K562 (cell line): Measurements from ENCODE around the gene NRXN3. TPM values are rescaled to one million over a fixed set of nuclear protein-coding genes. Genes with fewer than 3 reads are reported as not detected.

Experiments used
- ATAC-seq: fragments of 200-7000 bp; cut with Tn5 transposase; 3 replicates; pipeline ENCODE4 v1.9.1; 2020; ENCODE audit warnings: moderate library complexity
- BruUV-seq: library from RNA; stranded (reverse); fragments of 400-500 nt; replicated peaks from 2 replicates; lab custom pipeline; 2021; lab: Mats Ljungman, UMichigan
- CTCF ChIA-PET: fragments of 300-600 bp; formaldehyde crosslinking; extraction: SDS; loops from one replicate; lab custom pipeline; 2021; ENCODE audit warnings: low intra/inter-chr PET ratio; lab: Yijun Ruan, JAX
- POLR2A ChIA-PET: fragments of 300-600, 350-650 bp; sonication (Branson Sonifier 250); formaldehyde crosslinking; extraction: SDS; loops from one replicate; lab custom pipeline; 2021; ENCODE audit warnings: antibody characterized with exemption, inconsistent platforms; lab: Yijun Ruan, JAX
- DNase-seq, 4 experiments: peaks; one replicate each; pipeline versions ENCODE4 v3.0.0 to v3.0.0-alpha.2; 2011 to 2018; ENCODE audit warnings: low spot score in 3 of 4, mixed read lengths in 3 of 4; ENCODE audit errors: extremely low read depth in 1 of 4
- FAIRE-seq: peaks from 2 replicates; lab custom pipeline; 2011; peaks lifted over from hg19 to GRCh38; lab: Jason Lieb, UNC
- H2AFZ ChIP-seq: 2 replicates; pipeline ENCODE4 v1.6.0; 2011; ENCODE audit warnings: low read depth, low read length, control low read depth, inconsistent platforms
- H3K27ac ChIP-seq: fragments of 200-600 bp; 3 replicates; pipeline ENCODE4 v1.8.0; 2011; ENCODE audit warnings: low read depth, mild to moderate bottlenecking, control low read depth, inconsistent platforms, low read length, moderate library complexity, mixed read lengths; ENCODE audit errors: extremely low read depth
- H3K27me3 ChIP-seq, 2 experiments: fragments of 300-600 bp in 1 of 2; 2 replicates in 1 of 2; 3 replicates in 1 of 2; pipeline versions ENCODE4 v1.6.0 to v1.8.0; 2011; ENCODE audit warnings: inconsistent platforms in 2 of 2, low read length in 2 of 2, mild to moderate bottlenecking in 1 of 2, mixed read lengths in 1 of 2, moderate library complexity in 1 of 2; ENCODE audit not compliant: control insufficient read depth in 2 of 2, insufficient read depth in 2 of 2
- H3K36me3 ChIP-seq: fragments of 300-600 bp; 3 replicates; pipeline ENCODE4 v1.8.0; 2011; ENCODE audit warnings: mild to moderate bottlenecking, low read length, inconsistent platforms; ENCODE audit not compliant: control insufficient read depth, insufficient read depth
- H3K4me1 ChIP-seq, 2 experiments: fragments of 200-600 bp in 1 of 2; replicated peaks in 1 of 2; 2 replicates in 1 of 2; 3 replicates in 1 of 2; pipeline versions ENCODE4 v1.5.1 to v1.8.0; 2011; ENCODE audit warnings: inconsistent platforms in 2 of 2, low read length in 2 of 2, mild to moderate bottlenecking in 1 of 2, mixed read lengths in 1 of 2, moderate library complexity in 1 of 2; ENCODE audit not compliant: control insufficient read depth in 2 of 2, insufficient read depth in 2 of 2
- H3K4me2 ChIP-seq: 2 replicates; pipeline ENCODE4 v1.6.1; 2011; ENCODE audit warnings: low read length, control low read depth, inconsistent platforms, mixed read lengths; ENCODE audit not compliant: insufficient read depth
- H3K4me3 ChIP-seq: fragments of 200-600 bp; sonication (generic), shearing (Covaris generic); 2 replicates; pipeline ENCODE4 v1.5.1; 2016; ENCODE audit warnings: control low read depth, inconsistent platforms
- H3K79me2 ChIP-seq: fragments of 200-600 bp; 3 replicates; pipeline ENCODE4 v1.8.0; 2011; ENCODE audit warnings: low read length, inconsistent platforms; ENCODE audit not compliant: control insufficient read depth, insufficient read depth
- H3K9ac ChIP-seq, 2 experiments: 2 replicates each; pipeline versions ENCODE4 v1.6.0 to v1.6.1; 2011; ENCODE audit warnings: low read depth in 2 of 2, low read length in 2 of 2, control low read depth in 1 of 2, inconsistent platforms in 1 of 2, mild to moderate bottlenecking in 1 of 2, mixed read lengths in 1 of 2; ENCODE audit not compliant: insufficient read depth in 1 of 2
- H3K9me1 ChIP-seq: one replicate; pipeline ENCODE4 v1.6.0; 2011; ENCODE audit warnings: inconsistent platforms, mild to moderate bottlenecking, low read length, moderate library complexity; ENCODE audit not compliant: control insufficient read depth, insufficient read depth
- H3K9me3 ChIP-seq: replicated peaks from 2 replicates; pipeline ENCODE4 v1.5.1; 2011; ENCODE audit warnings: low read depth, low read length, inconsistent platforms; ENCODE audit not compliant: control insufficient read depth, insufficient read depth
- H4K20me1 ChIP-seq: replicated peaks from 2 replicates; pipeline ENCODE4 v1.6.1; 2011; ENCODE audit warnings: low read length, inconsistent platforms, mixed read lengths; ENCODE audit not compliant: control insufficient read depth, insufficient read depth
- CC2D1A ChIP-seq: fragments of 450-650 bp; IDR thresholded peaks from 2 replicates; pipeline ENCODE4 v1.6.1; 2017; ENCODE audit warnings: mild to moderate bottlenecking
- CEBPZ ChIP-seq: fragments of 150-350 bp; IDR thresholded peaks from 2 replicates; pipeline ENCODE4 v1.6.1; 2014; ENCODE audit warnings: low read depth, mild to moderate bottlenecking, low read length, borderline replicate concordance
- HCFC1 ChIP-seq: IDR thresholded peaks from 2 replicates; pipeline ENCODE4 v1.6.1; 2012; ENCODE audit warnings: low read depth, low read length, improper control_type of control experiment
- LARP7 ChIP-seq: fragments of 450-650 bp; IDR thresholded peaks from 2 replicates; pipeline ENCODE4 v1.6.1; 2016
- MEF2D ChIP-seq: conservative IDR thresholded peaks from 2 replicates; pipeline ENCODE4 v1.6.1; 2016; ENCODE audit warnings: low read depth, missing genetic modification characterization, missing compliant biosample characterization
- MNT ChIP-seq, 2 experiments: fragments of 450-650 bp; conservative IDR thresholded peaks; 2 replicates each; pipeline ENCODE4 v1.6.1; 2017; ENCODE audit warnings: mild to moderate bottlenecking in 2 of 2, moderate library complexity in 2 of 2
- NFATC3 ChIP-seq: fragments of 450-650 bp; IDR thresholded peaks from 2 replicates; pipeline ENCODE4 v1.6.1; 2017; ENCODE audit warnings: mild to moderate bottlenecking
- NFIC ChIP-seq: fragments of 450-650 bp; IDR thresholded peaks from 2 replicates; pipeline ENCODE4 v1.6.1; 2017; ENCODE audit warnings: mild to moderate bottlenecking, inconsistent platforms
- NRF1 ChIP-seq, 2 experiments: fragments of 450-650 bp; IDR thresholded peaks in 1 of 2; conservative IDR thresholded peaks in 1 of 2; 2 replicates each; pipeline ENCODE4 v1.6.1; 2014; ENCODE audit warnings: mild to moderate bottlenecking in 2 of 2
- THAP7 ChIP-seq: fragments of 250-450 bp; sonication (Bioruptor Pico); IDR thresholded peaks from 2 replicates; pipeline ENCODE4 v1.5.0; 2021
- TOE1 ChIP-seq, 2 experiments: fragments of 450-650 bp in 1 of 2; sonication (generic) in 1 of 2; formaldehyde crosslinking in 1 of 2; IDR thresholded peaks; 2 replicates each; pipeline versions ENCODE4 v1.7.1 to v1.8.0; 2016 to 2022; ENCODE audit warnings: borderline replicate concordance in 2 of 2, mild to moderate bottlenecking in 2 of 2, antibody characterized with exemption in 1 of 2, inconsistent platforms in 1 of 2, low read depth in 1 of 2, missing genetic modification reagents in 1 of 2, moderate library complexity in 1 of 2
- ZNF12 ChIP-seq: sonication (generic); formaldehyde crosslinking; IDR thresholded peaks from 2 replicates; pipeline ENCODE4 v1.4.0; 2020; ENCODE audit warnings: mild to moderate bottlenecking, missing genetic modification reagents
- ZNF146 ChIP-seq: IDR thresholded peaks from one replicate; pipeline ENCODE4 v1.6.1; 2018; ENCODE audit warnings: missing compliant biosample characterization; ENCODE audit not compliant: unreplicated experiment
- ZNF217 ChIP-seq: sonication (generic); formaldehyde crosslinking; IDR thresholded peaks from 2 replicates; pipeline ENCODE4 v1.8.0; 2022; ENCODE audit warnings: mild to moderate bottlenecking, missing genetic modification reagents
- ZNF586 ChIP-seq: fragments of 450-650 bp; formaldehyde crosslinking; conservative IDR thresholded peaks from 2 replicates; pipeline ENCODE4 v1.4.0; 2020; ENCODE audit warnings: mild to moderate bottlenecking, moderate library complexity
- WGBS: fragments of 100-300 bp; shearing (Covaris generic); methylation state at CpG from one replicate; pipeline ENCODE4 v1.1.6; 2016; ENCODE audit warnings: low coverage, mixed read lengths; ENCODE audit not compliant: insufficient coverage; ENCODE audit errors: missing lambda C conversion rate; 5-methylcytosine and 5-hydroxymethylcytosine counted together
- in situ Hi-C: fragments of 300-500 bp; cut with MboI; formaldehyde crosslinking; loops from 4 replicates; pipeline ENCODE4 v1.15.0; 2018; ENCODE audit warnings: inconsistent platforms, mixed read lengths
- intact Hi-C: fragments of 100-400 bp; cut with micrococcal nuclease; formaldehyde crosslinking; loops from 2 replicates; pipeline ENCODE4 v1.14.2; 2022
- polyA plus RNA-seq, 8 experiments: library from polyadenylated mRNA; depleted of rRNA in 4 of 8; stranded (reverse) in 5 of 8; unstranded in 3 of 8; fragments of >200 nt; fragmentation: Nextera tagmentation in 2 of 8; fragmentation: Illumina TruSeq in 1 of 8; extraction: Ambion mirVana in 2 of 8; extraction: Trizol in 1 of 8; gene quantifications; 2 replicates each; pipeline versions ENCODE4 v1.2.1 to v1.2.3, GENCODE V29; 2011 to 2014; ENCODE audit warnings: inconsistent platforms in 1 of 8, missing spikeins in 1 of 8
- total RNA-seq, 7 experiments: library from RNA; depleted of rRNA in 6 of 7; stranded (reverse); fragments of >200 nt in 6 of 7; fragmentation: Illumina TruSeq in 2 of 7; extraction: Trizol in 2 of 7; gene quantifications; 2 replicates each; pipeline versions ENCODE4 v1.2.1 to v1.2.3, GENCODE V29; 2011 to 2021; ENCODE audit warnings: low replicate concordance in 1 of 7
- TF ChIP-seq, protein P1 (sequence below): fragments of 450-650 bp; formaldehyde crosslinking; IDR thresholded peaks from 2 replicates; pipeline ENCODE4 v1.4.0; 2020; ENCODE audit warnings: mild to moderate bottlenecking, mixed read lengths

The NRXN3 gene
- total and polyA plus RNA-seq, 9 of the 15 experiments (the other 6 are each of a cell fraction or from before 2014, with no cell fraction given): 0.09 TPM; not detected in 8

DNA sequence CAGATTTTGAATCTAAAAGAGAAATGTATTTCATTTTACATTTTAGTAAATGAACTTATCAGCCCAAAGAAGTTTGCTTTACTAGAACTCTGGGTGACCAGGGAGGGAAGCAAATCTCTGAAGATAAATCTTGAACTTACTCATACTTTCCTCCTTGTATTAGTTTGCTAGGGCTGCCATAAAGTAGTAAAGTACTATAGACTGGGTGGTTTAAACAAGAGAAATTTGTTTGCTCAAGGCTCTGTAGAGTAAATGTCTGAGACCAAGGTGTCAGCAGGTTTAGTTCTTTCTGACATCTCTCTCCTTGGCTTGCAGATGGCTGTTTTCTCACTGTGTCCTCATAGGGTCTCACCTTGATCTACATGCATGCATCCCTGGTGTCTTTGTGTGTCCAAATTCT, 1115.1 kb downstream of the NRXN3 start (continued):
- no peak for TF ChIP-seq MNT (conservative IDR thresholded peaks at IDR 0.05)
- no peak for TF ChIP-seq CC2D1A
- TF ChIP-seq NRF1 (conservative IDR thresholded peaks at IDR 0.05 in 1 of 2, IDR thresholded peaks at IDR 0.05 in 1 of 2): no peak
- no peak for TF ChIP-seq ZNF217
- no peak for TF ChIP-seq ZNF146
- TF ChIP-seq MEF2D (tag): no peak

DNA sequence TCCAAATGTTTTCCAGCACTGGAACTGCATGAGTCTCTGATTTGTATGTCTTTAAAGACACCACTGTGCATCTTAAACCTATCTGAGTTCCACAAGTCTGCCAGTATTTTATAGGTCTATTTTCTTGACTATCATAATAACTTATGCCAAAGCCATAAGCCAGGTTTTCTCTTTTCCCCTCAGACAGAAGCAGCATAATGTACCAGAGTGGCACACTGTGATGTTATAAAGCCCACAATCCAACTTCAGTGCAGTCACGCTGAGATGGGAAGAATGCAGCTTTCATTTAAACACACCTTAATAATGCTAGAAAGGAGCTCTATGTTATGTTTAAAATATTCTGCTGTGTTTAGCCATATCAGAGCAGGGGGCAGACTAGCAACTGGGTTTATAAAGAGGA, 1117.8 kb downstream of the NRXN3 start:
- Histone ChIP-seq H3K9me1 (no peaks in the 10 kb centered on the region), H3K4me3 (no peak overlapping the region), H2AFZ (no peak overlapping the region), H3K4me2 (no peak overlapping the region), H3K36me3 (no peaks in the 10 kb centered on the region), H3K27me3 (no peaks in the 10 kb centered on the region), H3K79me2 (no peaks in the 10 kb centered on the region), H3K9me3 (no peaks in the 10 kb centered on the region), H3K9ac (no peak overlapping the region), H3K27ac (no peak overlapping the region), H4K20me1 (no peaks in the 10 kb centered on the region), H3K4me1 (no peaks in the 10 kb centered on the region)
- intact Hi-C loops (no loop called here), in situ Hi-C loops (no loop called here)
- DNase-seq: no peak
- FAIRE-seq: no peak
- ChIA-PET CTCF (no interaction called here), POLR2A (no interaction called here)
- no peak for ATAC-seq
- WGBS: 8% methylated on average over 1 of the region's 1 CpG
- BruUV-seq: no TSS peak
- TF ChIP-seq NFIC (no peak), ZNF12 (CRISPR knock-in tag) (no peak), THAP7 (CRISPR knock-in tag) (no peak), NFATC3 (no peak), TOE1 (IDR thresholded peaks at IDR 0.05; ENCODE audit: borderline replicate concordance) (no peak), TOE1 (CRISPR knock-in tag; IDR thresholded peaks at IDR 0.05; ENCODE audit: borderline replicate concordance, low read depth) (no peak), ZNF586 (no peak), LARP7 (no peak), HCFC1 (no peak), CEBPZ (no peak)
- TF ChIP-seq, protein P1, sequence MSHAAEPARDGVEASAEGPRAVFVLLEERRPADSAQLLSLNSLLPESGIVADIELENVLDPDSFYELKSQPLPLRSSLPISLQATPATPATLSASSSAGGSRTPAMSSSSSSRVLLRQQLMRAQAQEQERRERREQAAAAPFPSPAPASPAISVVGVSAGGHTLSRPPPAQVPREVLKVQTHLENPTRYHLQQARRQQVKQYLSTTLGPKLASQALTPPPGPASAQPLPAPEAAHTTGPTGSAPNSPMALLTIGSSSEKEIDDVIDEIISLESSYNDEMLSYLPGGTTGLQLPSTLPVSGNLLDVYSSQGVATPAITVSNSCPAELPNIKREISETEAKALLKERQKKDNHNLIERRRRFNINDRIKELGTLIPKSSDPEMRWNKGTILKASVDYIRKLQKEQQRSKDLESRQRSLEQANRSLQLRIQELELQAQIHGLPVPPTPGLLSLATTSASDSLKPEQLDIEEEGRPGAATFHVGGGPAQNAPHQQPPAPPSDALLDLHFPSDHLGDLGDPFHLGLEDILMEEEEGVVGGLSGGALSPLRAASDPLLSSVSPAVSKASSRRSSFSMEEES (CRISPR knock-in tag): no peak
